ENCODE measurements around the gene LRMDA. TPM values are rescaled to one million over a fixed set of nuclear protein-coding genes. Genes with fewer than 3 reads are reported as not detected.

LRMDA gene
- total RNA-seq, 4 donors from 2014 or later: 0.76 to 6.4 (median 1.3) TPM

- 79 to 84% methylated on average over 4 of the region's 4 CpGs for WGBS, 2 donors
- no peak overlapping the region for H3K4me3 ChIP-seq (ENCODE audit: low read depth, poor library complexity, severe bottlenecking)
- intact Hi-C loops (cut with DNase I; ENCODE audit: low total_unique reads): no loop called here
- no peak for DNase-seq (ENCODE audit: low spot score in 2 of 2)
- TF ChIP-seq CTCF (IDR thresholded peaks at IDR 0.05) (no peak), POLR2A (IDR thresholded peaks at IDR 0.05) (no peak)
These were observed 1125.9 kb downstream of the LRMDA start for GRCh38 chr10:76557366-76557765.

- peak in 1 of 2 donors; percentile 60 for DNase-seq (ENCODE audit: low spot score in 2 of 2)
- WGBS, 2 donors: 27 to 41% methylated on average over 1 of the region's 1 CpG
- intact Hi-C loops (cut with DNase I; ENCODE audit: low total_unique reads): no loop called here
- no peak overlapping the region for H3K4me3 ChIP-seq (ENCODE audit: low read depth, poor library complexity, severe bottlenecking)
- no peak for TF ChIP-seq POLR2A (IDR thresholded peaks at IDR 0.05)
- no peak for TF ChIP-seq CTCF (IDR thresholded peaks at IDR 0.05)
These were observed 1127.2 kb downstream of the LRMDA start for GRCh38 chr10:76558586-76558985.

GRCh38 chr10:76558996-76559891 lies 1127.8 kb downstream of the LRMDA start:
- DNase-seq (ENCODE audit: low spot score in 2 of 2): no peak
- H3K4me3 ChIP-seq (ENCODE audit: low read depth, poor library complexity, severe bottlenecking): no peak overlapping the region
- 60% methylated on average over 3 of the region's 3 CpGs for WGBS, 2 donors
- intact Hi-C loops (cut with DNase I; ENCODE audit: low total_unique reads): no loop called here
- TF ChIP-seq CTCF (IDR thresholded peaks at IDR 0.05): no peak
- no peak for TF ChIP-seq POLR2A (IDR thresholded peaks at IDR 0.05)

GRCh38 chr10:76559892-76560220 lies 1128.4 kb downstream of the LRMDA start:
- no peak for TF ChIP-seq POLR2A (IDR thresholded peaks at IDR 0.05)
- TF ChIP-seq CTCF (IDR thresholded peaks at IDR 0.05): no peak
- H3K4me3 ChIP-seq (ENCODE audit: low read depth, poor library complexity, severe bottlenecking): no peak overlapping the region
- 35 to 39% methylated on average over 1 of the region's 1 CpG for WGBS, 2 donors
- intact Hi-C loops (cut with DNase I; ENCODE audit: low total_unique reads): no loop called here
- no peak for DNase-seq (ENCODE audit: low spot score in 2 of 2)

- WGBS, 2 donors: 86 to 89% methylated on average over 5 of the region's 5 CpGs
- DNase-seq (ENCODE audit: low spot score in 2 of 2): no peak
- no peak overlapping the region for H3K4me3 ChIP-seq (ENCODE audit: low read depth, poor library complexity, severe bottlenecking)
- intact Hi-C loops (cut with DNase I; ENCODE audit: low total_unique reads): no loop called here
- no peak for TF ChIP-seq CTCF (IDR thresholded peaks at IDR 0.05)
- TF ChIP-seq POLR2A (IDR thresholded peaks at IDR 0.05): no peak
These were observed 1128.9 kb downstream of the LRMDA start for GRCh38 chr10:76560338-76560737.

- no peak overlapping the region for H3K4me3 ChIP-seq (ENCODE audit: low read depth, poor library complexity, severe bottlenecking)
- intact Hi-C loops (cut with DNase I; ENCODE audit: low total_unique reads): no loop called here
- no peak for TF ChIP-seq POLR2A (IDR thresholded peaks at IDR 0.05)
- no peak for TF ChIP-seq CTCF (IDR thresholded peaks at IDR 0.05)
- no peak for DNase-seq (ENCODE audit: low spot score in 2 of 2)
These were observed 1131.9 kb downstream of the LRMDA start for GRCh38 chr10:76563286-76563685.
